MM.1S (cell line): Measurements from ENCODE around the gene LLGL1.

Experiments used
- DNase-seq: peaks from one replicate; pipeline ENCODE4 v3.0.0-alpha.2; 2015
- H2AFZ ChIP-seq: fragments of 300-600 bp; sonication (generic); 2 replicates; pipeline ENCODE4 v1.6.0; 2016; ENCODE audit warnings: antibody characterized with exemption, low read length
- H3F3A ChIP-seq: fragments of 300-600 bp; sonication (generic); 2 replicates; pipeline ENCODE4 v1.6.1; 2016; ENCODE audit warnings: mild to moderate bottlenecking, antibody characterized with exemption, low read length, moderate library complexity, mixed read lengths; ENCODE audit not compliant: insufficient read depth
- H3K27ac ChIP-seq: fragments of 300-600 bp; sonication (generic); 2 replicates; pipeline ENCODE4 v1.5.1; 2016; ENCODE audit warnings: mild to moderate bottlenecking, low read length
- H3K27me3 ChIP-seq: fragments of 300-600 bp; sonication (generic); replicated peaks from 2 replicates; pipeline ENCODE4 v1.6.0; 2016; ENCODE audit warnings: low read length; ENCODE audit not compliant: insufficient read depth
- H3K36me3 ChIP-seq: fragments of 300-600 bp; sonication (generic); replicated peaks from 2 replicates; pipeline ENCODE4 v1.6.1; 2016; ENCODE audit warnings: mild to moderate bottlenecking, low read length, mixed read lengths; ENCODE audit not compliant: insufficient read depth
- H3K4me1 ChIP-seq: fragments of 300-600 bp; sonication (generic); 2 replicates; pipeline ENCODE4 v1.6.1; 2016; ENCODE audit warnings: low read length, mixed read lengths
- H3K4me2 ChIP-seq: fragments of 300-600 bp; sonication (generic); 2 replicates; pipeline ENCODE4 v1.6.0; 2016; ENCODE audit warnings: low read depth, low read length
- H3K4me3 ChIP-seq: fragments of 300-600 bp; sonication (generic); 2 replicates; pipeline ENCODE4 v1.5.1; 2016; ENCODE audit warnings: low read length, mixed read lengths
- H3K79me2 ChIP-seq: fragments of 300-600 bp; sonication (generic); 2 replicates; pipeline ENCODE4 v1.6.1; 2016; ENCODE audit warnings: mixed run types, low read length, mixed read lengths
- H3K9ac ChIP-seq: fragments of 300-600 bp; sonication (generic); 2 replicates; pipeline ENCODE4 v1.6.1; 2016; ENCODE audit warnings: low read length, mixed read lengths
- H3K9me2 ChIP-seq: fragments of 300-600 bp; sonication (generic); replicated peaks from 2 replicates; pipeline ENCODE4 v1.6.1; 2016; ENCODE audit warnings: mild to moderate bottlenecking, low read length, mixed read lengths; ENCODE audit not compliant: insufficient read depth
- H3K9me3 ChIP-seq: fragments of 300-600 bp; sonication (generic); replicated peaks from 2 replicates; pipeline ENCODE4 v1.6.1; 2016; ENCODE audit warnings: mild to moderate bottlenecking, low read length, mixed read lengths; ENCODE audit not compliant: insufficient read depth
- H4K20me1 ChIP-seq: fragments of 300-600 bp; sonication (generic); 2 replicates; pipeline ENCODE4 v1.6.1; 2016; ENCODE audit warnings: mild to moderate bottlenecking, low read length, moderate library complexity, mixed read lengths; ENCODE audit not compliant: insufficient read depth
- EZH2 ChIP-seq: fragments of 300-600 bp; sonication (generic); optimal IDR thresholded peaks from 2 replicates; pipeline ENCODE3; 2017; ENCODE audit warnings: low read depth, mild to moderate bottlenecking, antibody characterized with exemption, low read length, mixed read lengths
- EZH2phosphoT487 ChIP-seq: fragments of 300-600 bp; sonication (generic); IDR thresholded peaks from 2 replicates; pipeline ENCODE4 v1.6.1; 2018; ENCODE audit warnings: antibody characterized with exemption, low read length
- TF ChIP-seq, protein P1 (sequence below): fragments of 300-600 bp; sonication (generic); IDR thresholded peaks from 2 replicates; pipeline ENCODE4 v1.5.1; 2016; ENCODE audit warnings: antibody characterized with exemption, low read length, mixed read lengths

The LLGL1 gene

DNA sequence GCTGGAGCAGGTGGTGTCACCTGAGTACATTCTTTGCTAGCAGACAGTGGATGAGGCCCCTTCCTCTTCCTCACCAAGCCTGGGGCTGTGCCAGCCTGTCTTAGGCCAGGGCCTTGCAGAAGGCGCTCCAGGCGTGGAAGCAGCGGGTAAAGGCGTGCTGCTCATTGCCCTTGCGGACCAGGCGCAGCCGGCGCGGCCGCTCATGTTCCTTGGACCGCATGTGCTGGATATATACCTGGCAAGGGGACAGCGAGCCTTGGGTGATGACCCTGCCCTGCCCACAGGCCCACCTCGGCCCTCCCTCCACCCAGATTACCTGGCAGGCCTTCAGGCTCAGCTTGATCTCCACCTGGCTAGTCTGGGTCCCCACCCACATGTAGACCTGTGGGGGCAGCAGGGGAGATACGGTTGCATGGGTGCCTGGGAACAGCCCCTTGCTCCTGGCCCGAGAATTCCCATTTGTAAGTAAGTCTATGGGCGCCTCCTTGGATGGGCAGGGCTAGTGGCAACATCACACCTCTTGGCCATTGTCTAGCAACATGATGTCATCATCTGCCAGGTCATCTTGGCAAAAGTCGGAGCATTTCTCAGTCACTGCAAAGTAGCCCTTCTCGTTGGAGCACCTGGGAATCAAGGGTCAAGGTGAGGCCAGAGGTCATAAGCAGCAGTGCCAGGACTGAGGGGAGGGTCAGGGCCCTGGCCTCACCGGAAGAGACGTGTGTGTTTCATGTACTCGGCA, 19.8 kb downstream of the LLGL1 start:
- H2AFZ ChIP-seq, result no peak overlapping the region
- no peaks in the 10 kb centered on the region for H4K20me1 ChIP-seq
- no peaks in the 10 kb centered on the region for H3K79me2 ChIP-seq

DNA sequence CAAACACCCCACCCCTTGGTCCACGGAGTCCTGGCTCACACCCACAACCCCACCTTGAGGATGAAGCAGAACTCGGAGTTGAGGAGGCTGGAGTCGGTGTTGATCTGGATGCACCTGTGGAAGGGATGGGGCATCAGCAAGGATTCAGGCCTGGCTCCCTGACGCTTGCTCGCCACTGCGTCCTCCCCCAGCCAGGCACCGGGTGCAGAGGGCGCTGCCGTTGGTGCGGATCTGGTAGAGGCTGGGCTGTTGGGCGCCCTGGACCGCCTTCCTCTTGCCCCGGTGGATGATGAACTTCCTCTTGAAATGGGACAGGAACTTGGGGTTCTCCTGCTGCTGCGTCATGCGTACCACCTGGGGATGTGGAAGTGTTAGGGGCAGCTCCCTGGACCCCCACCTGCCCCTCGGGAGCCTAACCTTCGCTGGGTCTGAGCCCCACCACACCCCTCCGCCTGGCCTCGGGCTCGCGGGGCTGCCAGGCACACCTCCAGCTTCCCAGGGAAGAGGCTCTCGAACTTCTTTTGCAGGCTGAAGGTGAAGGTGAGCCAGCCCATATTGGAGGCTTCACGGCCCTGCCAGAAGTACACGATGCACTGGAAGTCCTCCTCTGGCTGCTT, 20.8 kb downstream of the LLGL1 start:
- Histone ChIP-seq H4K20me1 (no peaks in the 10 kb centered on the region), H3F3A (no peaks in the 10 kb centered on the region), H3K4me3 (no peak overlapping the region), H3K79me2 (no peaks in the 10 kb centered on the region), H3K9me3 (no peaks in the 10 kb centered on the region), H3K9ac (no peak overlapping the region), H3K4me2 (no peak overlapping the region), H3K27me3 (no peaks in the 10 kb centered on the region), H2AFZ (no peak overlapping the region), H3K27ac (no peak overlapping the region), H3K4me1 (no peaks in the 10 kb centered on the region), H3K36me3 (no peaks in the 10 kb centered on the region; the same call in 1 of the 2 replicates), H3K9me2 (no peaks in the 10 kb centered on the region)
- no peak for DNase-seq
- TF ChIP-seq EZH2 (no peak), EZH2phosphoT487 (no peak)
- TF ChIP-seq, protein P1, sequence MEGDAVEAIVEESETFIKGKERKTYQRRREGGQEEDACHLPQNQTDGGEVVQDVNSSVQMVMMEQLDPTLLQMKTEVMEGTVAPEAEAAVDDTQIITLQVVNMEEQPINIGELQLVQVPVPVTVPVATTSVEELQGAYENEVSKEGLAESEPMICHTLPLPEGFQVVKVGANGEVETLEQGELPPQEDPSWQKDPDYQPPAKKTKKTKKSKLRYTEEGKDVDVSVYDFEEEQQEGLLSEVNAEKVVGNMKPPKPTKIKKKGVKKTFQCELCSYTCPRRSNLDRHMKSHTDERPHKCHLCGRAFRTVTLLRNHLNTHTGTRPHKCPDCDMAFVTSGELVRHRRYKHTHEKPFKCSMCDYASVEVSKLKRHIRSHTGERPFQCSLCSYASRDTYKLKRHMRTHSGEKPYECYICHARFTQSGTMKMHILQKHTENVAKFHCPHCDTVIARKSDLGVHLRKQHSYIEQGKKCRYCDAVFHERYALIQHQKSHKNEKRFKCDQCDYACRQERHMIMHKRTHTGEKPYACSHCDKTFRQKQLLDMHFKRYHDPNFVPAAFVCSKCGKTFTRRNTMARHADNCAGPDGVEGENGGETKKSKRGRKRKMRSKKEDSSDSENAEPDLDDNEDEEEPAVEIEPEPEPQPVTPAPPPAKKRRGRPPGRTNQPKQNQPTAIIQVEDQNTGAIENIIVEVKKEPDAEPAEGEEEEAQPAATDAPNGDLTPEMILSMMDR, result no peak

More for the DNA sequence above, 19.8 kb downstream of the LLGL1 start:
- H3K4me1 ChIP-seq, result no peaks in the 10 kb centered on the region
- H3K9ac ChIP-seq, result no peak overlapping the region
- no peaks in the 10 kb centered on the region for H3K9me2 ChIP-seq
- H3K36me3 ChIP-seq, result no peaks in the 10 kb centered on the region; the same call in 1 of the 2 replicates
- DNase-seq, result no peak
- no peaks in the 10 kb centered on the region for H3F3A ChIP-seq
- H3K9me3 ChIP-seq, result no peaks in the 10 kb centered on the region
- no peak overlapping the region for H3K4me3 ChIP-seq
- H3K4me2 ChIP-seq, result no peak overlapping the region
- no peak overlapping the region for H3K27ac ChIP-seq
- TF ChIP-seq EZH2, result no peak
- TF ChIP-seq, protein P1, result no peak
- TF ChIP-seq EZH2phosphoT487, result no peak
- no peaks in the 10 kb centered on the region for H3K27me3 ChIP-seq

DNA sequence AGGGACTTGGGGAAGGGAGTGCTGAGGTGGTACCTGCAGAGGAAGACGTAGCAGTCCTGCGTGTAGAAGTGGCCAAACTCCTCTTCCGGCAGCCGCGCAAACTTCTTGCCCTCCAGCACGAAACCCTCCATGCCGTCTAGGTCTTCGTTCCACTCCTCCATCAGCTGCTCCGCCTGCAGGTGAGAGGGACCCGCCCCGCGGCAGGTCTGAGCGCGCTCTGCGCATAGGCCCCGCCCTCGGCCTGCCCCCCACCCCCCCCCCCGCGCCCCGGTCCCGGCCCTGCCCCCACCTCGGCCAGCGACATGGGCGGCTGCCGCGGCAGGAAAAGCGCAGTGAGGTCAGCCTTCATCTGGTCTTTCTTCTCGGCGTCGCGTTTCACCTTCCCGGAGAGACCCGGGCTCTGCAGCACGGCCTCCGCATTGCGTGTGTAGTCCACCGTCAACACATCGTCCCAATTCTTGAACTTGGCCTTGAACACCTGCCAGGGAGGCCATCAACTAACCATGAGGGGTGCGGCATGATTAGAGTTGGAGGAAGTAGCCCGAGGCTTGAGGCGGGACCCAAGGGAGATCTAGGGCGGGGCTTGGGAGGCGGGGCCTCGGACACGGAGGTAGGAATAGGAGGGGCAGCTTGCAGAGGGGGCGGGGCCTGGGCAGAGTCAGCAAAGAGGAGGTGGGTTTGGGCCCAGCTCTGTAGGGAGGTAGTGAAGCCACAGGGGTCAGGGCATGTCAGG, 21.6 kb downstream of the LLGL1 start:
- DNase-seq, result no peak
- H3K36me3 ChIP-seq, result no peaks in the 10 kb centered on the region; the same call in 1 of the 2 replicates

More for the DNA sequence above, 21.6 kb downstream of the LLGL1 start:
- no peak overlapping the region for H2AFZ ChIP-seq
- H3K9ac ChIP-seq, result no peak overlapping the region
- H3K27me3 ChIP-seq, result no peaks in the 10 kb centered on the region
- H3K27ac ChIP-seq, result no peak overlapping the region
- no peaks in the 10 kb centered on the region for H3K4me1 ChIP-seq
- H3K79me2 ChIP-seq, result no peaks in the 10 kb centered on the region
- no peak for TF ChIP-seq EZH2
- no peak for TF ChIP-seq EZH2phosphoT487
- TF ChIP-seq, protein P1, result no peak
- H4K20me1 ChIP-seq, result no peaks in the 10 kb centered on the region
- no peaks in the 10 kb centered on the region for H3K9me3 ChIP-seq
- H3K9me2 ChIP-seq, result no peaks in the 10 kb centered on the region
- H3F3A ChIP-seq, result no peaks in the 10 kb centered on the region
- no peak overlapping the region for H3K4me3 ChIP-seq
- no peak overlapping the region for H3K4me2 ChIP-seq
